GM18499 (cell line): ENCODE data around the gene LIPK.

Source experiments
- ATAC-seq: cut with Tn5 transposase; IDR thresholded peaks from one replicate; pipeline ENCODE4 v1.9.1; 2021; ENCODE audit warnings: moderate number of reproducible peaks; ENCODE audit not compliant: insufficient read depth, unreplicated experiment

Gene LIPK

GRCh38 chr10:88781206-88781605 lies 75.2 kb downstream of the LIPK start:
- ATAC-seq, result no peak

GRCh38 chr10:88782222-88782621 lies 76.2 kb downstream of the LIPK start:
- no peak for ATAC-seq

GRCh38 chr10:88783724-88784123 lies 77.7 kb downstream of the LIPK start:
- ATAC-seq, result no peak

- no peak for ATAC-seq
These were observed 80.2 kb downstream of the LIPK start for GRCh38 chr10:88786032-88786770.

GRCh38 chr10:88787463-88787862 lies 81.4 kb downstream of the LIPK start:
- no peak for ATAC-seq

GRCh38 chr10:88788924-88789323 lies 82.9 kb downstream of the LIPK start:
- ATAC-seq, result no peak

- no peak for ATAC-seq
These were observed 85.9 kb downstream of the LIPK start for GRCh38 chr10:88791924-88792323.

GRCh38 chr10:88792661-88793060 lies 86.6 kb downstream of the LIPK start:
- ATAC-seq, result no peak

- no peak for ATAC-seq
These were observed 87.8 kb downstream of the LIPK start for GRCh38 chr10:88793712-88794299.

- ATAC-seq, result no peak
These were observed 88.7 kb downstream of the LIPK start for GRCh38 chr10:88794731-88795130.

- no peak for ATAC-seq
These were observed 94.4 kb downstream of the LIPK start for GRCh38 chr10:88800152-88801125.
